BJ (cell line): ENCODE measurements around the gene NBEA. TPM values are rescaled to one million over a fixed set of nuclear protein-coding genes. Genes with fewer than 3 reads are reported as not detected.

Experiments
- CTCF ChIA-PET: fragments of 350-600 bp; formaldehyde crosslinking; extraction: SDS; loops from one replicate; lab custom pipeline; 2021; ENCODE audit warnings: antibody characterized with exemption, inconsistent platforms; lab: Yijun Ruan, JAX
- POLR2A ChIA-PET: fragments of 300-600 bp; sonication (Branson Sonifier 250); formaldehyde crosslinking; extraction: SDS; loops from one replicate; lab custom pipeline; 2021; ENCODE audit warnings: antibody characterized with exemption; lab: Charles Lee
- DNase-seq: peaks from one replicate; pipeline ENCODE4 v3.0.0-alpha.2; 2011; ENCODE audit warnings: low read depth
- H3K27me3 ChIP-seq: 2 replicates; pipeline ENCODE4 v1.6.0; 2011; ENCODE audit warnings: low read length; ENCODE audit not compliant: control insufficient read depth, insufficient read depth
- H3K36me3 ChIP-seq: 2 replicates; pipeline ENCODE4 v1.5.1; 2011; ENCODE audit warnings: low read length; ENCODE audit not compliant: control insufficient read depth, insufficient read depth
- H3K4me3 ChIP-seq: 2 replicates; pipeline ENCODE4 v1.5.1; 2011; ENCODE audit warnings: low read depth, mild to moderate bottlenecking, control low read depth, low read length
- CTCF ChIP-seq: IDR thresholded peaks from 2 replicates; pipeline ENCODE4 v1.5.1; 2011; ENCODE audit warnings: low read depth, mild to moderate bottlenecking, control low read depth, inconsistent platforms, low read length, moderate library complexity; ENCODE audit not compliant: insufficient read depth
- polyA plus RNA-seq: library from polyadenylated mRNA; depleted of rRNA; stranded (reverse); fragments of >200 nt; gene quantifications from 2 replicates; pipeline ENCODE4 v1.2.3, GENCODE V29; 2011

Gene NBEA
- polyA plus RNA-seq, 1 experiment, result 17.8 TPM

DNA sequence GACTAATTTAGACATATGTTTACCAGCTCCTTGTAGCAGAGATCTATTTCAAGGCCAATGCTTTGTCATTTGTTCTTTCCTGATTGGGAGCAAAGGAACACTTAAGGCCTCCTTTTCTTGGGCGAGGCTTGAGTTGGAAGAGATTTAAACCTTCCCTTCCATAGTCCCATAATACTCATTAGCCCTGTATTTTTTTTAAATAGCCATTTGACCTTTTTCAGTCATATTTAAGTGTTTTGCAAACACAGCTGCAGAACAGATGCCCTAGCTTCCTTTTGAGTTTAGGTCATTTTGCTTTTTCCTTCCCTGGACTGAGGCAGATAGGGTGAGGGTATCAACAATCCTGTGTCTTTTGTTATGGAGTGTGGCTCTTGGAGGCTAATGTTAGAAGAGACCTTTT is 198.3 kb downstream of the NBEA start:
- no peak for DNase-seq
- CTCF ChIA-PET, result no interaction called here
- no peak overlapping the region for H3K4me3 ChIP-seq
- no peaks in the 10 kb centered on the region for H3K27me3 ChIP-seq
- no peaks in the 10 kb centered on the region for H3K36me3 ChIP-seq
- no peak for TF ChIP-seq CTCF
- POLR2A ChIA-PET, result interaction anchor here (0.6 to 0.7 kb wide), 3 partner anchors 74 to 661 kb away, joined by 3 to 6 read pairs (median 4); no protein-coding TSS in a partner anchor

- Histone ChIP-seq H3K27me3 (no peaks in the 10 kb centered on the region), H3K4me3 (no peak overlapping the region), H3K36me3 (no peaks in the 10 kb centered on the region)
- CTCF ChIA-PET, result no interaction called here
- no peak for TF ChIP-seq CTCF
- DNase-seq, result no peak
- POLR2A ChIA-PET, result interaction anchor here (0.7 kb wide), 1 partner anchor 181 kb away, joined by 3 read pairs; no protein-coding TSS in a partner anchor
Observed at GRCh38 chr13:35140831-35141230, 198.8 kb downstream of the NBEA start.

GRCh38 chr13:35143123-35143522 is 201.1 kb downstream of the NBEA start:
- ChIA-PET POLR2A (interaction anchor here (0.6 kb wide), 1 partner anchor 95 kb away, joined by 3 read pairs; no protein-coding TSS in a partner anchor), CTCF (interaction anchor here (0.6 to 1.4 kb wide), 2 partner anchors 15 to 995 kb away, joined by 3 read pairs; no protein-coding TSS in a partner anchor)
- DNase-seq, result no peak
- no peaks in the 10 kb centered on the region for H3K36me3 ChIP-seq
- H3K4me3 ChIP-seq, result no peak overlapping the region
- H3K27me3 ChIP-seq, result no peaks in the 10 kb centered on the region
- TF ChIP-seq CTCF, result no peak

DNA sequence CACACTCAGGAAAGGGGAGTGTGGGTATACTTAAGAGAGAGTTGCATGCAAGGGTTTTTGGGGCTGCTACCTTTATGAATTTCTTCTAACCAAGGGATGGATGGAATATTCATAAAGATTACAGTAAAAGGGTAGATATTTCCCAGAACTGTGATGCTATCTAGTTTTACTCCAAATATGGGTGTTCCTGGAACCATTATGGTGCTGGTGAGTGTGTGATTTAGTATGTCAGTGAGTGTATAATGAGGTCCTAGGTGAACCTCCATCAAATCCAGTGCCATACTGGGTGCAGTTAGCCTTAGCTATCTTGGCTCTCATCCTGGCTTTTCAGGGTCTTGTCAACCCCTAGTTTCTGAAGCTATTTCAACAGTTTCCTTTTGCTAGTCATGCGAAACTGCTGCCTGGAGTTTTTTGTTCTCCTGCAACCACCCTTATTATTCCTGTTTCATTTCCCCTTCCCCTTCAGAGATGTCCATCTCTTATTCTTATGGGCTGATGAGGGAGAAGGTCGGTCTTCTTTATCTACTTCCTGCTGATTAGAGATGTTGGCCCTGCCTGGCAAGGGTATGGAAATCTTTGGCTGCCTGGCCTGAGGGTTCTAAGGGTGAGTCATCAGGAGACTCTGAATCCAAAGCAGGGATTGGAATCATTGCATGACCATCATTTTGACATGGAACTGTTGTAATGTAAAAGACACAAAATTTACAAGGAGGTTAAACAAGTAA is 202.3 kb downstream of the NBEA start:
- ChIA-PET POLR2A (no interaction called here), CTCF (interaction anchor here (1.4 kb wide), 1 partner anchor 14 kb away, joined by 3 read pairs; no protein-coding TSS in a partner anchor)
- DNase-seq, result no peak

More for the DNA sequence above, 202.3 kb downstream of the NBEA start:
- H3K36me3 ChIP-seq, result no peaks in the 10 kb centered on the region
- no peak overlapping the region for H3K4me3 ChIP-seq
- no peaks in the 10 kb centered on the region for H3K27me3 ChIP-seq
- TF ChIP-seq CTCF, result no peak
